Upper lobe of right lung (tissue), 1 donor: ENCODE data around the gene SFSWAP. TPM values are rescaled to one million over a fixed set of nuclear protein-coding genes. Genes with fewer than 3 reads are reported as not detected.

ENCODE experiments used
- ATAC-seq: fragments of 200-7000 bp; cut with Tn5 transposase; one replicate; pipeline ENCODE4 v1.9.1; 2020; ENCODE audit warnings: mild to moderate bottlenecking, moderate library complexity
- DNase-seq: peaks from one replicate; pipeline ENCODE4 v3.0.0-alpha.2; 2020
- H3K27ac ChIP-seq: fragments of 200-600 bp; one replicate; pipeline ENCODE4 v1.8.0; 2022
- H3K27me3 ChIP-seq: fragments of 200-600 bp; one replicate; pipeline ENCODE4 v1.8.0; 2022; ENCODE audit warnings: mild to moderate bottlenecking
- H3K36me3 ChIP-seq: fragments of 200-600 bp; one replicate; pipeline ENCODE4 v1.8.0; 2022
- H3K4me1 ChIP-seq: fragments of 200-600 bp; one replicate; pipeline ENCODE4 v1.8.0; 2022
- H3K4me3 ChIP-seq: fragments of 200-600 bp; one replicate; pipeline ENCODE4 v1.8.0; 2022; ENCODE audit warnings: mild to moderate bottlenecking
- H3K9me3 ChIP-seq: fragments of 200-600 bp; one replicate; pipeline ENCODE4 v1.8.0; 2022
- intact Hi-C: fragments of 100-400 bp; cut with DNase I; formaldehyde crosslinking; loops from one replicate; pipeline ENCODE4 v1.11.0; 2022
- total RNA-seq: library from RNA; stranded (reverse); fragmentation: NEBNext Ultra II Directional; extraction: Animal tissue kit (Norgen Biotek cat#: 25700); gene quantifications from one replicate; pipeline ENCODE4 v1.2.1, GENCODE V29; 2021
- TF ChIP-seq, protein P1 (sequence below): fragments of 200-600 bp; IDR thresholded peaks from one replicate; pipeline ENCODE4 v1.8.0; 2022; ENCODE audit warnings: antibody characterized with exemption
- donor health status: DM: no; HTN: yes; CAD: no; lungs with severe emphysema.

The SFSWAP gene
- total RNA-seq, 1 donor from 2014 or later = 51.2 TPM

- no peak for ATAC-seq
- TF ChIP-seq, protein P1, sequence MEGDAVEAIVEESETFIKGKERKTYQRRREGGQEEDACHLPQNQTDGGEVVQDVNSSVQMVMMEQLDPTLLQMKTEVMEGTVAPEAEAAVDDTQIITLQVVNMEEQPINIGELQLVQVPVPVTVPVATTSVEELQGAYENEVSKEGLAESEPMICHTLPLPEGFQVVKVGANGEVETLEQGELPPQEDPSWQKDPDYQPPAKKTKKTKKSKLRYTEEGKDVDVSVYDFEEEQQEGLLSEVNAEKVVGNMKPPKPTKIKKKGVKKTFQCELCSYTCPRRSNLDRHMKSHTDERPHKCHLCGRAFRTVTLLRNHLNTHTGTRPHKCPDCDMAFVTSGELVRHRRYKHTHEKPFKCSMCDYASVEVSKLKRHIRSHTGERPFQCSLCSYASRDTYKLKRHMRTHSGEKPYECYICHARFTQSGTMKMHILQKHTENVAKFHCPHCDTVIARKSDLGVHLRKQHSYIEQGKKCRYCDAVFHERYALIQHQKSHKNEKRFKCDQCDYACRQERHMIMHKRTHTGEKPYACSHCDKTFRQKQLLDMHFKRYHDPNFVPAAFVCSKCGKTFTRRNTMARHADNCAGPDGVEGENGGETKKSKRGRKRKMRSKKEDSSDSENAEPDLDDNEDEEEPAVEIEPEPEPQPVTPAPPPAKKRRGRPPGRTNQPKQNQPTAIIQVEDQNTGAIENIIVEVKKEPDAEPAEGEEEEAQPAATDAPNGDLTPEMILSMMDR = no peak
- Histone ChIP-seq H3K27ac (no peak overlapping the region), H3K27me3 (no peaks in the 10 kb centered on the region), H3K36me3 (no peaks in the 10 kb centered on the region), H3K4me3 (no peak overlapping the region), H3K4me1 (no peaks in the 10 kb centered on the region), H3K9me3 (no peaks in the 10 kb centered on the region)
- intact Hi-C loops = no loop called here
- DNase-seq = no peak
Observed at GRCh38 chr12:131687346-131688125, 23.4 kb upstream of the SFSWAP start.

GRCh38 chr12:131688131-131688844 lies 22.6 kb upstream of the SFSWAP start:
- H3K4me3 ChIP-seq = no peak overlapping the region
- TF ChIP-seq, protein P1 = no peak
- DNase-seq = no peak
- H3K27me3 ChIP-seq = no peaks in the 10 kb centered on the region
- H3K9me3 ChIP-seq = no peaks in the 10 kb centered on the region
- H3K4me1 ChIP-seq = no peaks in the 10 kb centered on the region
- H3K36me3 ChIP-seq = no peaks in the 10 kb centered on the region
- H3K27ac ChIP-seq = no peak overlapping the region
- ATAC-seq = no peak
- intact Hi-C loops = no loop called here

DNA sequence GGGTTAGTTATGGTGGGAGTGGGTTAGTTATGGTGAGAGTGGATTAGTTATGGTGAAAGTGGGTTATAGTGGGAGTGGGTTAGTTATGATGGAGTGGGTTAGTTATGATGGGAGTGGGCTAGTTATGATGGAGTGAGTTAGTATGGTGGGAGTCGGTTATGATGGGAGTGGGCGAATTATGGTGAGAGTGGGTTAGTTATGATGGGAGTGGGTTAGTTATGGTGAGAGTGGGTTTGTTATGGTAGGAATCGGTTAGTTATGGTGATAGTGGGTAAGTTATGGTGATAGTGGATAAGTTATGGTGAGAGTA lies 22.1 kb upstream of the SFSWAP start:
- Histone ChIP-seq H3K4me1 (no peaks in the 10 kb centered on the region), H3K9me3 (no peaks in the 10 kb centered on the region), H3K27me3 (no peaks in the 10 kb centered on the region), H3K4me3 (no peak overlapping the region), H3K27ac (no peak overlapping the region), H3K36me3 (no peaks in the 10 kb centered on the region)
- intact Hi-C loops = no loop called here
- TF ChIP-seq, protein P1 = no peak
- ATAC-seq = no peak
- no peak for DNase-seq

GRCh38 chr12:131690320-131690719 lies 20.6 kb upstream of the SFSWAP start:
- no peaks in the 10 kb centered on the region for H3K27me3 ChIP-seq
- no peak overlapping the region for H3K4me3 ChIP-seq
- DNase-seq (no peak), ATAC-seq (no peak)
- H3K4me1 ChIP-seq = no peaks in the 10 kb centered on the region
- H3K36me3 ChIP-seq = no peaks in the 10 kb centered on the region
- H3K27ac ChIP-seq = no peak overlapping the region
- intact Hi-C loops = no loop called here
- TF ChIP-seq, protein P1 = no peak
- H3K9me3 ChIP-seq = no peaks in the 10 kb centered on the region

- Histone ChIP-seq H3K4me3 (no peak overlapping the region), H3K27ac (no peak overlapping the region), H3K9me3 (no peaks in the 10 kb centered on the region), H3K36me3 (no peaks in the 10 kb centered on the region), H3K4me1 (no peaks in the 10 kb centered on the region), H3K27me3 (no peaks in the 10 kb centered on the region)
- TF ChIP-seq, protein P1 = no peak
- ATAC-seq (no peak), DNase-seq (no peak)
- intact Hi-C loops = no loop called here
Observed at GRCh38 chr12:131692431-131692830, 18.5 kb upstream of the SFSWAP start.
